ENCODE measurements around the gene NFIC.
A peak's percentile ranks its signal among the peaks of the same experiment; 100 is the strongest.
"Not testable (repeated sequence)": the region's sequence is repeated elsewhere in the genome, so short reads cannot be mapped to it uniquely, and the experiment has no call there.

The NFIC gene

GRCh38 chr19:3431760-3432397, 65.5 kb downstream of the NFIC start:
- no peak for DNase-seq

GRCh38 chr19:3433313-3433712, 66.9 kb downstream of the NFIC start:
- DNase-seq = no peak

- DNase-seq = no peak
Measured at GRCh38 chr19:3433805-3434540, 67.6 kb downstream of the NFIC start.

- peak; percentile 82 for DNase-seq
Measured at GRCh38 chr19:3434630-3435553, 68.5 kb downstream of the NFIC start.

GRCh38 chr19:3440082-3440481, 73.7 kb downstream of the NFIC start:
- no peak for DNase-seq

GRCh38 chr19:3441089-3441985, 75.0 kb downstream of the NFIC start:
- DNase-seq = no peak

GRCh38 chr19:3441986-3442329, 75.6 kb downstream of the NFIC start:
- DNase-seq = no peak

- DNase-seq = no peak
Measured at GRCh38 chr19:3442487-3443071, 76.2 kb downstream of the NFIC start.

GRCh38 chr19:3443840-3444694, 77.7 kb downstream of the NFIC start:
- DNase-seq = no peak

GRCh38 chr19:3444695-3445234, 78.4 kb downstream of the NFIC start:
- no peak for DNase-seq

- DNase-seq = not testable (repeated sequence)
Measured at GRCh38 chr19:3446657-3447056, 80.3 kb downstream of the NFIC start.

- DNase-seq = no peak
Measured at GRCh38 chr19:3448616-3449334, 82.4 kb downstream of the NFIC start.

- no peak for DNase-seq
Measured at GRCh38 chr19:3450796-3451411, 84.5 kb downstream of the NFIC start.

- no peak for DNase-seq
Measured at GRCh38 chr19:3451451-3451866, 85.1 kb downstream of the NFIC start.

GRCh38 chr19:3452171-3452941, 86.0 kb downstream of the NFIC start:
- no peak for DNase-seq

- DNase-seq = not testable (repeated sequence)
Measured at GRCh38 chr19:3452942-3453214, 86.5 kb downstream of the NFIC start.

- DNase-seq = no peak
Measured at GRCh38 chr19:3453840-3454239, 87.5 kb downstream of the NFIC start.

GRCh38 chr19:3454656-3455392, 88.4 kb downstream of the NFIC start:
- DNase-seq = no peak

All from NCI-H1436 treated with DMSO at 0.1 percent for 48 hours (cell line).